ENCODE measurements around the gene TUBA1C. TPM values are rescaled to one million over a fixed set of nuclear protein-coding genes. Genes with fewer than 3 reads are reported as not detected.

TUBA1C gene
- total and polyA plus RNA-seq, 9 of the 15 experiments (the other 6 are each of a cell fraction or from before 2014, with no cell fraction given): 755 to 3,012 (median 914) TPM

DNA sequence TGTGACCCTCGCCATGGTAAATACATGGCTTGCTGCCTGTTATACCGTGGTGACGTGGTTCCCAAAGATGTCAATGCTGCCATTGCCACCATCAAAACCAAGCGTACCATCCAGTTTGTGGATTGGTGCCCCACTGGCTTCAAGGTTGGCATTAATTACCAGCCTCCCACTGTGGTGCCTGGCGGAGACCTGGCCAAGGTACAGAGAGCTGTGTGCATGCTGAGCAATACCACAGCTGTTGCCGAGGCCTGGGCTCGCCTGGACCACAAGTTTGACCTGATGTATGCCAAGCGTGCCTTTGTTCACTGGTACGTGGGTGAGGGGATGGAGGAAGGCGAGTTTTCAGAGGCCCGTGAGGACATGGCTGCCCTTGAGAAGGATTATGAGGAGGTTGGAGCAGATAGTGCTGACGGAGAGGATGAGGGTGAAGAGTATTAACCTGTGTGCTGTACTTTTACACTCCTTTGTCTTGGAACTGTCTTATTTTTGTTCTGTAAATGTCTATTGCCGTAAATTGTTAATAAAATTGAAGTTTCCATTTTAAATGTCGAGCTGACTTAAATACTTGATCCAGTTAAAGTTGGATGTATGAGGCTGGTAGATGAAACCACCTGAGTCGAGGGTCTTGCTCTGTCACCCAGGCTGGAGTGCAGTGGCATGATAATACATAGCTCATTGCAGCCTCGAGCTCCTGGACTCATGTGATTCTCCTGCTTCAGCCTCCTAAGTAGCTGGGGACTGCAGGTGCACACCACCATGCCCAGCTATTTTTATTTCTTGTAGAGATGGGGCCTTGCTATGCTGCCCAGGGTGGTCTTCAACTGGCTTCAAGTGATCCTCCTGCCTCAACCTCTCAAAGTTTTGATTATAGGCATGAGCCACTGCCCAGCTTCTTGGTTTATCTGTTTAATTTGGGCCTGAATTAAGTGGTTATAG, 8.2 kb downstream of the TUBA1C start (continued):
- TF ChIP-seq TBL1XR1 (IDR thresholded peaks at IDR 0.05; ENCODE audit: low read length in 2 of 2) (no peak), RB1 (IDR thresholded peaks at IDR 0.05; ENCODE audit: low read depth) (no peak), RBM39 (optimal IDR thresholded peaks at IDR 0.05; ENCODE audit: low read depth, low read length) (no peak), GTF3C2 (IDR thresholded peaks at IDR 0.05; ENCODE audit: borderline replicate concordance, extremely low read depth, insufficient read length) (no peak), CTBP1 (IDR thresholded peaks at IDR 0.05; ENCODE audit: borderline replicate concordance) (no peak), PHTF2 (CRISPR knock-in tag; IDR thresholded peaks at IDR 0.05) (no peak), POU5F1 (IDR thresholded peaks at IDR 0.05; ENCODE audit: borderline replicate concordance, low read depth, low read length, partially characterized antibody) (no peak), ZNF212 (CRISPR knock-in tag; IDR thresholded peaks at IDR 0.05) (no peak), TAF1 (IDR thresholded peaks at IDR 0.05; ENCODE audit: control insufficient read depth, extremely low read depth, insufficient read depth, low read length, severe bottlenecking) (peak; percentile 37), CBX5 (IDR thresholded peaks at IDR 0.05; ENCODE audit: borderline replicate concordance, low read depth) (no peak), ZNF263 (CRISPR knock-in tag; IDR thresholded peaks at IDR 0.05; ENCODE audit: borderline replicate concordance) (no peak), PURB (CRISPR knock-in tag; IDR thresholded peaks at IDR 0.05; ENCODE audit: low read depth) (no peak), TCF7 (IDR thresholded peaks at IDR 0.05; ENCODE audit: borderline replicate concordance) (no peak)
- TF ChIP-seq, protein P1, sequence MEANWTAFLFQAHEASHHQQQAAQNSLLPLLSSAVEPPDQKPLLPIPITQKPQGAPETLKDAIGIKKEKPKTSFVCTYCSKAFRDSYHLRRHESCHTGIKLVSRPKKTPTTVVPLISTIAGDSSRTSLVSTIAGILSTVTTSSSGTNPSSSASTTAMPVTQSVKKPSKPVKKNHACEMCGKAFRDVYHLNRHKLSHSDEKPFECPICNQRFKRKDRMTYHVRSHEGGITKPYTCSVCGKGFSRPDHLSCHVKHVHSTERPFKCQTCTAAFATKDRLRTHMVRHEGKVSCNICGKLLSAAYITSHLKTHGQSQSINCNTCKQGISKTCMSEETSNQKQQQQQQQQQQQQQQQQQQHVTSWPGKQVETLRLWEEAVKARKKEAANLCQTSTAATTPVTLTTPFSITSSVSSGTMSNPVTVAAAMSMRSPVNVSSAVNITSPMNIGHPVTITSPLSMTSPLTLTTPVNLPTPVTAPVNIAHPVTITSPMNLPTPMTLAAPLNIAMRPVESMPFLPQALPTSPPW (CRISPR knock-in tag; IDR thresholded peaks at IDR 0.05): no peak
- TF ChIP-seq, protein P2, sequence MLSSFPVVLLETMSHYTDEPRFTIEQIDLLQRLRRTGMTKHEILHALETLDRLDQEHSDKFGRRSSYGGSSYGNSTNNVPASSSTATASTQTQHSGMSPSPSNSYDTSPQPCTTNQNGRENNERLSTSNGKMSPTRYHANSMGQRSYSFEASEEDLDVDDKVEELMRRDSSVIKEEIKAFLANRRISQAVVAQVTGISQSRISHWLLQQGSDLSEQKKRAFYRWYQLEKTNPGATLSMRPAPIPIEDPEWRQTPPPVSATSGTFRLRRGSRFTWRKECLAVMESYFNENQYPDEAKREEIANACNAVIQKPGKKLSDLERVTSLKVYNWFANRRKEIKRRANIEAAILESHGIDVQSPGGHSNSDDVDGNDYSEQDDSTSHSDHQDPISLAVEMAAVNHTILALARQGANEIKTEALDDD (IDR thresholded peaks at IDR 0.05): no peak
- TF ChIP-seq, protein P3, sequence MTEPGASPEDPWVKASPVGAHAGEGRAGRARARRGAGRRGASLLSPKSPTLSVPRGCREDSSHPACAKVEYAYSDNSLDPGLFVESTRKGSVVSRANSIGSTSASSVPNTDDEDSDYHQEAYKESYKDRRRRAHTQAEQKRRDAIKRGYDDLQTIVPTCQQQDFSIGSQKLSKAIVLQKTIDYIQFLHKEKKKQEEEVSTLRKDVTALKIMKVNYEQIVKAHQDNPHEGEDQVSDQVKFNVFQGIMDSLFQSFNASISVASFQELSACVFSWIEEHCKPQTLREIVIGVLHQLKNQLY (CRISPR knock-in tag; conservative IDR thresholded peaks at IDR 0.05): no peak
- TF ChIP-seq, protein P4, sequence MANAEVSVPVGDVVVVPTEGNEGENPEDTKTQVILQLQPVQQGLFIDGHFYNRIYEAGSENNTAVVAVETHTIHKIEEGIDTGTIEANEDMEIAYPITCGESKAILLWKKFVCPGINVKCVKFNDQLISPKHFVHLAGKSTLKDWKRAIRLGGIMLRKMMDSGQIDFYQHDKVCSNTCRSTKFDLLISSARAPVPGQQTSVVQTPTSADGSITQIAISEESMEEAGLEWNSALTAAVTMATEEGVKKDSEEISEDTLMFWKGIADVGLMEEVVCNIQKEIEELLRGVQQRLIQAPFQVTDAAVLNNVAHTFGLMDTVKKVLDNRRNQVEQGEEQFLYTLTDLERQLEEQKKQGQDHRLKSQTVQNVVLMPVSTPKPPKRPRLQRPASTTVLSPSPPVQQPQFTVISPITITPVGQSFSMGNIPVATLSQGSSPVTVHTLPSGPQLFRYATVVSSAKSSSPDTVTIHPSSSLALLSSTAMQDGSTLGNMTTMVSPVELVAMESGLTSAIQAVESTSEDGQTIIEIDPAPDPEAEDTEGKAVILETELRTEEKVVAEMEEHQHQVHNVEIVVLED (CRISPR knock-in tag; IDR thresholded peaks at IDR 0.05): no peak

All from K562 (cell line).